WTC11 (cell line): ENCODE data around the gene VGLL3. TPM values are rescaled to one million over a fixed set of nuclear protein-coding genes. Genes with fewer than 3 reads are reported as not detected.

Experiments
- ATAC-seq: fragments of 200-7000 bp; cut with Tn5 transposase; 2 replicates; pipeline ENCODE4 v1.10.0; 2021; ENCODE audit warnings: mild to moderate bottlenecking, moderate library complexity
- CTCF ChIA-PET: fragments of 300-600 bp; sonication (Branson Sonifier 250); formaldehyde crosslinking; loops from one replicate; lab custom pipeline; 2021; ENCODE audit warnings: antibody characterized with exemption; lab: Charles Lee
- POLR2A ChIA-PET: fragments of 350-600 bp; sonication (Branson Sonifier 250); formaldehyde crosslinking; loops from one replicate; lab custom pipeline; 2021; ENCODE audit warnings: antibody characterized with exemption; lab: Charles Lee
- DNase-seq: peaks from one replicate; pipeline ENCODE4 v3.0.0; 2021; ENCODE audit warnings: low spot score
- H3K27ac Mint-ChIP-seq: 2 replicates; pipeline ENCODE4 v1.8.0; 2021; ENCODE audit warnings: mixed read lengths
- H3K27me3 Mint-ChIP-seq: 2 replicates; pipeline ENCODE4 v1.8.0; 2021; ENCODE audit warnings: low read depth, mild to moderate bottlenecking, moderate library complexity, mixed read lengths
- H3K36me3 Mint-ChIP-seq: 2 replicates; pipeline ENCODE4 v1.8.0; 2021; ENCODE audit warnings: mixed read lengths
- H3K4me1 Mint-ChIP-seq: 2 replicates; pipeline ENCODE4 v1.8.0; 2022; ENCODE audit warnings: mixed read lengths
- H3K4me3 Mint-ChIP-seq: 2 replicates; pipeline ENCODE4 v1.8.0; 2021; ENCODE audit warnings: mild to moderate bottlenecking, moderate library complexity, mixed read lengths
- H3K9me3 Mint-ChIP-seq: 2 replicates; pipeline ENCODE4 v1.8.0; 2021; ENCODE audit warnings: mixed read lengths
- E2F1 ChIP-seq: sonication (generic); formaldehyde crosslinking; IDR thresholded peaks from 2 replicates; pipeline ENCODE4 v1.8.0; 2022; ENCODE audit warnings: mild to moderate bottlenecking, missing genetic modification reagents
- EMX1 ChIP-seq: fragments of 250-450 bp; sonication (Bioruptor Pico); IDR thresholded peaks from 2 replicates; pipeline ENCODE4 v1.8.0; 2021; ENCODE audit warnings: mild to moderate bottlenecking
- ERG ChIP-seq: fragments of 250-450 bp; sonication (Bioruptor Pico); IDR thresholded peaks from 2 replicates; pipeline ENCODE4 v1.8.0; 2021; ENCODE audit warnings: mild to moderate bottlenecking
- FOXJ3 ChIP-seq: sonication (generic); formaldehyde crosslinking; IDR thresholded peaks from 2 replicates; pipeline ENCODE4 v1.9.0; 2021; ENCODE audit warnings: missing genetic modification reagents, mild to moderate bottlenecking, borderline replicate concordance
- GABPB1 ChIP-seq: sonication (generic); formaldehyde crosslinking; IDR thresholded peaks from 2 replicates; pipeline ENCODE4 v1.8.1; 2023; ENCODE audit warnings: mild to moderate bottlenecking, missing genetic modification reagents
- JUN ChIP-seq: sonication (generic); formaldehyde crosslinking; IDR thresholded peaks from 2 replicates; pipeline ENCODE4 v1.8.0; 2023; ENCODE audit warnings: mild to moderate bottlenecking, missing genetic modification reagents
- MLX ChIP-seq: sonication (generic); formaldehyde crosslinking; IDR thresholded peaks from 2 replicates; pipeline ENCODE4 v1.8.1; 2023; ENCODE audit warnings: mild to moderate bottlenecking, missing genetic modification reagents, moderate library complexity
- MXD4 ChIP-seq: fragments of 250-450 bp; sonication (Bioruptor Pico); IDR thresholded peaks from 2 replicates; pipeline ENCODE4 v1.8.0; 2021; ENCODE audit warnings: mild to moderate bottlenecking, moderate library complexity, borderline replicate concordance
- NR2C2 ChIP-seq: sonication (generic); formaldehyde crosslinking; IDR thresholded peaks from 2 replicates; pipeline ENCODE4 v1.8.0; 2022; ENCODE audit warnings: mild to moderate bottlenecking, missing genetic modification reagents
- OVOL2 ChIP-seq: fragments of 250-450 bp; sonication (Bioruptor Pico); IDR thresholded peaks from 2 replicates; pipeline ENCODE4 v1.9.0; 2021; ENCODE audit warnings: mild to moderate bottlenecking, borderline replicate concordance
- SOX15 ChIP-seq: fragments of 250-450 bp; sonication (Bioruptor Pico); IDR thresholded peaks from 2 replicates; pipeline ENCODE4 v1.9.0; 2021; ENCODE audit warnings: mild to moderate bottlenecking
- SP1 ChIP-seq: sonication (generic); formaldehyde crosslinking; conservative IDR thresholded peaks from 2 replicates; pipeline ENCODE4 v1.8.1; 2022; ENCODE audit warnings: missing genetic modification reagents
- total RNA-seq: library from RNA; stranded (reverse); gene quantifications from 3 replicates; pipeline ENCODE4 v1.2.3, GENCODE V29; 2021
- TF ChIP-seq, protein P1 (sequence below): fragments of 250-450 bp; sonication (Bioruptor Pico); IDR thresholded peaks from 2 replicates; pipeline ENCODE4 v2.1.2; 2022; ENCODE audit warnings: mild to moderate bottlenecking, moderate library complexity

Gene VGLL3
- total RNA-seq, 1 experiment from 2014 or later: 10.4 TPM

DNA sequence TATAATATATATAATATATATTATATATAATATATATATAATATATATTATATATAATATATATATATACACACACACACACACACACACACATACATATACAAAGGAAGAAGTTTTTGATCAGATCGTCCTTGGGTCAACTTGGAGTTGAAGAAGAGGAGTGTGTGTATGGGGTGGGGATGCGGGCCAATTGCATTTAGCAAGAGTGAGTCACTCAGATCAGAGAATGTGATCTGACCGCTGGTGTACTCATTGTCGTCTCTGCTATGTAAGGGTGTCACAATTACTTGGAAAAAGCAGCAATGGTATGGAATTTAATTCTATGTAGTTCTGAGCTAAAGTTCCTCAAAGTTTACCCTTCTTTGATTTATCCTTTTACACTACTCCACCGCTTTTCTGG lies 4.6 kb upstream of the VGLL3 start (continued):
- no peak for TF ChIP-seq GABPB1 (CRISPR knock-in tag)
- TF ChIP-seq SP1 (CRISPR knock-in tag): no peak
- TF ChIP-seq JUN (CRISPR knock-in tag): no peak
- TF ChIP-seq, protein P1, sequence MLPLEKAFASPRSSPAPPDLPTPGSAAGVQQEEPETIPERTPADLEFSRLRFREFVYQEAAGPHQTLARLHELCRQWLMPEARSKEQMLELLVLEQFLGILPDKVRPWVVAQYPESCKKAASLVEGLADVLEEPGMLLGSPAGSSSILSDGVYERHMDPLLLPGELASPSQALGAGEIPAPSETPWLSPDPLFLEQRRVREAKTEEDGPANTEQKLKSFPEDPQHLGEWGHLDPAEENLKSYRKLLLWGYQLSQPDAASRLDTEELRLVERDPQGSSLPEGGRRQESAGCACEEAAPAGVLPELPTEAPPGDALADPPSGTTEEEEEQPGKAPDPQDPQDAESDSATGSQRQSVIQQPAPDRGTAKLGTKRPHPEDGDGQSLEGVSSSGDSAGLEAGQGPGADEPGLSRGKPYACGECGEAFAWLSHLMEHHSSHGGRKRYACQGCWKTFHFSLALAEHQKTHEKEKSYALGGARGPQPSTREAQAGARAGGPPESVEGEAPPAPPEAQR (CRISPR knock-in tag): no peak
- no peak for TF ChIP-seq SOX15 (CRISPR knock-in tag)
- no peak for TF ChIP-seq NR2C2 (CRISPR knock-in tag)
- TF ChIP-seq, all 79 proteins: peak for 0

- Mint-ChIP-seq H3K27me3 (peaks cover 16% of the 10 kb centered on the region), H3K4me3 (no peak overlapping the region), H3K9me3 (no peaks in the 10 kb centered on the region), H3K4me1 (peaks cover 20% of the 10 kb centered on the region), H3K36me3 (no peaks in the 10 kb centered on the region), H3K27ac (no peak overlapping the region)
- ChIA-PET POLR2A (no interaction called here), CTCF (interaction anchor here (1.5 kb wide), 1 partner anchor 89 kb away, joined by 3 read pairs; no protein-coding TSS in a partner anchor)
- no peak for TF ChIP-seq ERG
- ATAC-seq (no peak), DNase-seq (no peak)
Observed at GRCh38 chr3:86993704-86994103, 2.8 kb upstream of the VGLL3 start.

DNA sequence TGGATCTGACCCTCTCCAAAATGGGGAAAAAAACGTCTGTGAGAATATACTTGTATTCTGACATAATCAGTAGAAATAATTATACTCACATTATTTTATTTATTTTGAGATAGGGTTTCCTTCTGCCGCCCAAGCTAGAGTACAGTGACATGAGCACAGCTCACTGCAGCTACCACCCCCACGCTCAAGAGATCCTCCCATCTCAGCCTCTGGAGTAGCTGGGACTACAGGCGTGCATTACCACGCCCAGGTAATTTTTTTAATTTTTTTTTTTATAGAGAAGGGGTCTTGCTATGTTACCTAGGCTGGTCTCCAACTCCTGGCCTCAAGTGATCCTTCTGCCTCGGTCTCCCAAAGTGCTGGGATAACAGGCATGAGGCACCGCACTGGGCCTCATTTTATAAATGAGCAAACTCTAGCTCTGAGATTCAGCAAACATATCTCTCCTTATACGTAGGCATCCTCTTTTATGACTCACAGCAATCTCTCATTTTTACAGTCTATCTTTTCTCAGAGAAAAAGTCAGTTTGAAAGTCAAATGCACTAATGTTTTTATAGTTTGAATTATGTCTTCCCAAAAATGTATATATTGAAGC lies 989 bp upstream of the VGLL3 start:
- Mint-ChIP-seq H3K4me1 (peaks cover 20% of the 10 kb centered on the region), H3K4me3 (peak overlapping the region; percentile 74), H3K9me3 (no peaks in the 10 kb centered on the region), H3K27ac (no peak overlapping the region), H3K36me3 (no peaks in the 10 kb centered on the region), H3K27me3 (peaks cover 20% of the 10 kb centered on the region)
- ChIA-PET CTCF (interaction anchor here (1.4 kb wide), 1 partner anchor 219 kb away, joined by 4 read pairs; no protein-coding TSS in a partner anchor), POLR2A (no interaction called here)
- ATAC-seq: no peak
- DNase-seq: no peak
- TF ChIP-seq OVOL2 (CRISPR knock-in tag) (no peak), MXD4 (CRISPR knock-in tag) (no peak), MLX (CRISPR knock-in tag) (no peak)

GRCh38 chr3:86991482-86991815 lies 500 bp upstream of the VGLL3 start:
- ATAC-seq (no peak), DNase-seq (no peak)
- peak overlapping the region; percentile 74 for H3K4me3 Mint-ChIP-seq
- H3K27ac Mint-ChIP-seq: peak overlapping the region; percentile 88
- POLR2A ChIA-PET: no interaction called here
- no peaks in the 10 kb centered on the region for H3K9me3 Mint-ChIP-seq
- H3K36me3 Mint-ChIP-seq: no peaks in the 10 kb centered on the region
- CTCF ChIA-PET: interaction anchor here (1.4 kb wide), 1 partner anchor 218 kb away, joined by 4 read pairs; no protein-coding TSS in a partner anchor
- peaks cover 20% of the 10 kb centered on the region for H3K27me3 Mint-ChIP-seq
- peaks cover 20% of the 10 kb centered on the region for H3K4me1 Mint-ChIP-seq
- TF ChIP-seq E2F1 (CRISPR knock-in tag): no peak
- no peak for TF ChIP-seq FOXJ3 (CRISPR knock-in tag)
- 0 out of 2 replicates have a peak, but pooled peaks have one; percentile 8 for TF ChIP-seq EMX1 (CRISPR knock-in tag)
